GM21717 (cell line): ENCODE measurements around the gene POTED.
"Not testable (repeated sequence)": the region's sequence is repeated elsewhere in the genome, so short reads cannot be mapped to it uniquely, and the experiment has no call there.

Experiments used
- ATAC-seq: cut with Tn5 transposase; IDR thresholded peaks from one replicate; pipeline ENCODE4 v1.9.1; 2021; ENCODE audit warnings: mild to moderate bottlenecking, moderate library complexity; ENCODE audit not compliant: unreplicated experiment

The POTED gene

GRCh38 chr21:13609477-13609876, at the start of gene POTED:
Gene POTED, plus strand, starts transcription at chr21:13609777. Its CDS starts 452 bp downstream, at chr21:13610229.
- not testable (repeated sequence) for ATAC-seq

GRCh38 chr21:13650101-13650500, 40.5 kb downstream of the POTED start:
- ATAC-seq: not testable (repeated sequence)

- not testable (repeated sequence) for ATAC-seq
Measured at GRCh38 chr21:13651746-13652145, 42.2 kb downstream of the POTED start.
